ENCODE results near the gene BMF. TPM values are rescaled to one million over a fixed set of nuclear protein-coding genes. Genes with fewer than 3 reads are reported as not detected.

Gene BMF
- total RNA-seq, 1 experiment from 2014 or later, result 13.2 TPM

DNA sequence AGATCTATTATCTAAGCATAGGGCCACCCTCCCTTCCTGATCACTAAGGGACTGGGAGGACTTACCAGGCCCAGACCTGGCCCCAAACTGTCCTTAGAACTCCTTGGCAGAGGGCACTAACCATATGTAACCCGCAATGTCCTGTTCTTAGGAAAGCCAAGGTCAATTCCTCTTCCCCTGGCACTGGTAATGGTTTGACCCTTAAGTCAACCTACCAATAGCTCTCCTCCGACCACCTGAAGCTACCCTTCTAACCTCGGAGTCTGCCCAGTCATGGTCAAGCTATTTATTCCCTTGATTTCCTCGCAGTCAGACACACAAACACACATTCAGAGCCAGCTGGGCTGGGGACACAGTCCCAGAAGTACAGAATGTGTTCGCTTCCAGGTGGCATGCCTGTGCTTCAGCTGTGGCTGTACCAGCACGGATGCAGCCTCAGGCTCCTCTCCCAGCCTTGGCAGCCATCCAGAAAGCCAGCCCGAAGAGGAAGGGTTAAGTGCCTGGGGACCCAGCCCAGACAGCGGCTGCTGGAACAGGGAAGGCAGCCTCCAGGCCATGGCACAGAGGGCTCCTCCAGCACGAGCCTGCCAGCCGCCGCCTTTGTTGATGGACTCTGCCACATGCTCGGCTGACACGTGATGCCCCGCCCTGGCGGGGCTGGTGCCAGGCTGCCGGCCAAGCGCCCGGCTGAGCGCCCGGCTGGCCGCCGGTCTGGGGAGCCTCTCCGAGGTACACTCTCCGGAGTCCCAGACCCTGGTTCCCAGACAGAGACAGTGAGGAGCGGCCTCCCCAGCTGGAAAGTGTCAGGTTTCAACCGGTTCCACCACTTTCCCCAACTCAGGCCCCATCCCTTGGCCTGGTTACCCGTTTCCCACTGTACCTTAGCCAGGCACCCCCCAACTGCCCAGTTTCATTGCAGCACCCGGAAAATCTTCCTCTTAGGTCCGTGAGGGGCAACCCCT is 5.5 kb downstream of the BMF start:
- Histone ChIP-seq H2BK120ac (ENCODE audit: low read depth, low read length, poor library complexity, severe bottlenecking) (no peak overlapping the region), H3K18ac (ENCODE audit: insufficient read length, low read depth, low read length) (peak overlapping the region; percentile 59), H4K20me1 (ENCODE audit: control insufficient read depth, insufficient read depth, insufficient read length) (no peaks in the 10 kb centered on the region), H3K79me2 (ENCODE audit: insufficient read depth, low read length) (no peaks in the 10 kb centered on the region), H3K23ac (ENCODE audit: insufficient read length, low read depth, low read length) (no peak overlapping the region), H3T11ph (ENCODE audit: low read length) (no peak overlapping the region), H4K91ac (ENCODE audit: insufficient read length, low read depth, low read length) (no peak overlapping the region), H3K9ac (ENCODE audit: extremely low read depth, insufficient read length, low read length) (peak overlapping the region; percentile 42), H3K14ac (ENCODE audit: insufficient read depth, low read length) (peak overlapping the region; percentile 59), H3K56ac (ENCODE audit: insufficient read length, low read depth, low read length) (no peak overlapping the region), H3K27me3 (ENCODE audit: insufficient read depth, low read length) (no peaks in the 10 kb centered on the region; the same call in 1 of the 2 replicates), H3K9me3 (ENCODE audit: control insufficient read depth, low read depth, low read length) (no peaks in the 10 kb centered on the region), H3K4me2 (ENCODE audit: insufficient read depth, insufficient read length, low read length) (peak overlapping the region; percentile 49), H2BK20ac (ENCODE audit: low read depth, low read length, poor library complexity, severe bottlenecking) (no peak overlapping the region), H3K4me1 (ENCODE audit: insufficient read depth, low read length) (peaks cover 46% of the 10 kb centered on the region), H2BK12ac (ENCODE audit: insufficient read length, low read depth, low read length) (peak overlapping the region; percentile 46), H3K23me2 (ENCODE audit: insufficient read length, low read depth, low read length, poor library complexity, severe bottlenecking) (peaks cover 11% of the 10 kb centered on the region), H4K5ac (ENCODE audit: insufficient read length, low read depth, low read length) (no peak overlapping the region), H3K4ac (ENCODE audit: low read depth, low read length) (no peak overlapping the region), H4K8ac (replicated peaks; ENCODE audit: insufficient read length, low read depth, low read length) (no peak overlapping the region), H2AFZ (ENCODE audit: low read length) (no peak overlapping the region), H3K27ac (ENCODE audit: insufficient read length, low read depth, low read length) (no peak overlapping the region), H2BK15ac (ENCODE audit: low read depth, low read length) (no peak overlapping the region), H3K79me1 (ENCODE audit: insufficient read depth, low read depth, low read length, poor library complexity, severe bottlenecking) (no peaks in the 10 kb centered on the region), H2AK5ac (ENCODE audit: insufficient read length, low read length) (no peak overlapping the region), H2BK5ac (ENCODE audit: insufficient read length, low read length) (no peak overlapping the region)
- peak overlapping the region; percentile 79 to 92 (median 88); a peak in 3 of 7 replicates for H3K27ac Mint-ChIP-seq
- peak overlapping the region; percentile 42 to 68 for H3K4me3 Mint-ChIP-seq
- H3K9me3 Mint-ChIP-seq, result no peaks in the 10 kb centered on the region; a peak in 1 of 5 replicates
- peaks cover 80 to 91% of the 10 kb centered on the region in 2 experiments for H3K4me1 Mint-ChIP-seq
- WGBS (ENCODE audit: extremely low coverage, insufficient read length, low lambda C conversion rate), result no CpG with 5 or more reads among the region's 29 CpGs
- no peak for TF ChIP-seq CTCF (conservative IDR thresholded peaks at IDR 0.05)
- peaks cover 12 to 37% (median 14%) of the 10 kb centered on the region in 3 experiments for H3K36me3 Mint-ChIP-seq (ENCODE audit: insufficient read depth in 1 of 3, low read depth in 3 of 3)
- DNase-seq, result peak; percentile 92
- peaks cover 4% of the 10 kb centered on the region for H3K27me3 Mint-ChIP-seq (ENCODE audit: low read depth)

Data from H9 (cell line).